DOHH2 (cell line): ENCODE measurements around the gene NLGN3.

Source experiments
- CTCF ChIP-seq: fragments of 200-600 bp; sonication (generic); IDR thresholded peaks from one replicate; pipeline ENCODE4 v1.5.1; 2014; ENCODE audit warnings: antibody characterized with exemption, mild to moderate bottlenecking, low read depth, low read length; ENCODE audit not compliant: poor library complexity, severe bottlenecking
- EZH2phosphoT487 ChIP-seq: fragments of 200-600 bp; sonication (generic); IDR thresholded peaks from 2 replicates; pipeline ENCODE4 v1.6.1; 2017; ENCODE audit warnings: borderline replicate concordance, mild to moderate bottlenecking, antibody characterized with exemption, low read length, moderate library complexity, mixed read lengths

- TF ChIP-seq CTCF (no peak), EZH2phosphoT487 (no peak)
These were observed 48.5 kb upstream of the NLGN3 start for GRCh38 chrX:71095981-71096759.
